Kidney epithelial cell (primary cell): ENCODE data around the gene RBM43. TPM values are rescaled to one million over a fixed set of nuclear protein-coding genes. Genes with fewer than 3 reads are reported as not detected.

ENCODE experiments used
- DNase-seq: peaks from one replicate; pipeline ENCODE4 v3.0.0-alpha.2; 2010; ENCODE audit warnings: low read depth
- H3K27me3 ChIP-seq: 2 replicates; pipeline ENCODE4 v1.6.0; 2011; ENCODE audit warnings: low read length; ENCODE audit not compliant: control insufficient read depth, insufficient read depth
- H3K36me3 ChIP-seq: 2 replicates; pipeline ENCODE4 v1.5.1; 2011; ENCODE audit warnings: low read length; ENCODE audit not compliant: control insufficient read depth, insufficient read depth
- H3K4me3 ChIP-seq: 2 replicates; pipeline ENCODE4 v1.5.1; 2011; ENCODE audit warnings: low read depth, mild to moderate bottlenecking, control low read depth, low read length
- CTCF ChIP-seq: IDR thresholded peaks from 2 replicates; pipeline ENCODE4 v1.5.1; 2011; ENCODE audit warnings: mild to moderate bottlenecking, moderate library complexity, low read length, control low read depth, inconsistent platforms; ENCODE audit not compliant: insufficient read depth, poor library complexity, severe bottlenecking
- total RNA-seq: library from RNA; depleted of rRNA; stranded (reverse); fragments of >200 nt; gene quantifications from 2 replicates; pipeline ENCODE4 v1.2.3, GENCODE V29; 2015

The RBM43 gene
- total RNA-seq, 1 donor from 2014 or later = 2.2 TPM

- H3K4me3 ChIP-seq = no peak overlapping the region
- DNase-seq = no peak
- H3K27me3 ChIP-seq = no peaks in the 10 kb centered on the region
- TF ChIP-seq CTCF = no peak
- H3K36me3 ChIP-seq = peaks cover 1% of the 10 kb centered on the region
These were observed 15.4 kb upstream of the RBM43 start for GRCh38 chr2:151277067-151277466.

- no peaks in the 10 kb centered on the region for H3K27me3 ChIP-seq
These were observed 13.6 kb upstream of the RBM43 start for GRCh38 chr2:151275291-151275690.

GRCh38 chr2:151271824-151272223 lies 10.2 kb upstream of the RBM43 start:
- no peak overlapping the region for H3K4me3 ChIP-seq
- no peaks in the 10 kb centered on the region for H3K27me3 ChIP-seq
- TF ChIP-seq CTCF = no peak
- H3K36me3 ChIP-seq = peaks cover 2% of the 10 kb centered on the region
- DNase-seq = no peak

More at GRCh38 chr2:151275291-151275690, 13.6 kb upstream of the RBM43 start:
- TF ChIP-seq CTCF = no peak
- no peaks in the 10 kb centered on the region for H3K36me3 ChIP-seq
- no peak for DNase-seq
- H3K4me3 ChIP-seq = no peak overlapping the region

GRCh38 chr2:151269798-151270568 lies 8.3 kb upstream of the RBM43 start:
- no peak overlapping the region for H3K4me3 ChIP-seq
- H3K36me3 ChIP-seq = peaks cover 2% of the 10 kb centered on the region
- no peak for DNase-seq
- H3K27me3 ChIP-seq = no peaks in the 10 kb centered on the region
- TF ChIP-seq CTCF = no peak

- Histone ChIP-seq H3K4me3 (no peak overlapping the region), H3K27me3 (no peaks in the 10 kb centered on the region), H3K36me3 (peaks cover 2% of the 10 kb centered on the region)
- DNase-seq = no peak
- no peak for TF ChIP-seq CTCF
These were observed 6.4 kb upstream of the RBM43 start for GRCh38 chr2:151268085-151268484.

GRCh38 chr2:151267537-151267936 lies 5.9 kb upstream of the RBM43 start:
- Histone ChIP-seq H3K4me3 (no peak overlapping the region), H3K36me3 (peaks cover 2% of the 10 kb centered on the region), H3K27me3 (no peaks in the 10 kb centered on the region)
- no peak for DNase-seq
- TF ChIP-seq CTCF = no peak
